Measurements from ENCODE around the gene TPSAB1. TPM values are rescaled to one million over a fixed set of nuclear protein-coding genes. Genes with fewer than 3 reads are reported as not detected.

The TPSAB1 gene
- total and polyA plus RNA-seq, 4 donors = 0.23 to 10.8 (median 1.2) TPM

- peaks cover 0 to 65% (median 22%) of the 10 kb centered on the region in 4 donors for H3K36me3 ChIP-seq (ENCODE audit: control insufficient read depth in 4 of 4, insufficient read depth in 3 of 4, low read depth in 1 of 4, low read length in 3 of 4)
- H3K4me3 ChIP-seq (ENCODE audit: low read depth in 1 of 3, low read length in 3 of 3) = no peak overlapping the region
- 83% methylated on average over 8 of the region's 8 CpGs for WGBS
- H3K9me3 ChIP-seq (ENCODE audit: control insufficient read depth in 4 of 4, low read length in 3 of 4) = no peaks in the 10 kb centered on the region
- no peaks in the 10 kb centered on the region for H3K4me1 ChIP-seq (ENCODE audit: control insufficient read depth in 4 of 4, insufficient read depth in 4 of 4, low read length in 3 of 4)
- H3K9ac ChIP-seq (ENCODE audit: low read depth in 1 of 2, low read length in 2 of 2) = no peak overlapping the region
- no peaks in the 10 kb centered on the region for H3K27me3 ChIP-seq (ENCODE audit: control insufficient read depth in 4 of 4, insufficient read depth in 4 of 4, low read length in 3 of 4)
- DNase-seq (ENCODE audit: low spot score) = no peak
- TF ChIP-seq, protein P1, sequence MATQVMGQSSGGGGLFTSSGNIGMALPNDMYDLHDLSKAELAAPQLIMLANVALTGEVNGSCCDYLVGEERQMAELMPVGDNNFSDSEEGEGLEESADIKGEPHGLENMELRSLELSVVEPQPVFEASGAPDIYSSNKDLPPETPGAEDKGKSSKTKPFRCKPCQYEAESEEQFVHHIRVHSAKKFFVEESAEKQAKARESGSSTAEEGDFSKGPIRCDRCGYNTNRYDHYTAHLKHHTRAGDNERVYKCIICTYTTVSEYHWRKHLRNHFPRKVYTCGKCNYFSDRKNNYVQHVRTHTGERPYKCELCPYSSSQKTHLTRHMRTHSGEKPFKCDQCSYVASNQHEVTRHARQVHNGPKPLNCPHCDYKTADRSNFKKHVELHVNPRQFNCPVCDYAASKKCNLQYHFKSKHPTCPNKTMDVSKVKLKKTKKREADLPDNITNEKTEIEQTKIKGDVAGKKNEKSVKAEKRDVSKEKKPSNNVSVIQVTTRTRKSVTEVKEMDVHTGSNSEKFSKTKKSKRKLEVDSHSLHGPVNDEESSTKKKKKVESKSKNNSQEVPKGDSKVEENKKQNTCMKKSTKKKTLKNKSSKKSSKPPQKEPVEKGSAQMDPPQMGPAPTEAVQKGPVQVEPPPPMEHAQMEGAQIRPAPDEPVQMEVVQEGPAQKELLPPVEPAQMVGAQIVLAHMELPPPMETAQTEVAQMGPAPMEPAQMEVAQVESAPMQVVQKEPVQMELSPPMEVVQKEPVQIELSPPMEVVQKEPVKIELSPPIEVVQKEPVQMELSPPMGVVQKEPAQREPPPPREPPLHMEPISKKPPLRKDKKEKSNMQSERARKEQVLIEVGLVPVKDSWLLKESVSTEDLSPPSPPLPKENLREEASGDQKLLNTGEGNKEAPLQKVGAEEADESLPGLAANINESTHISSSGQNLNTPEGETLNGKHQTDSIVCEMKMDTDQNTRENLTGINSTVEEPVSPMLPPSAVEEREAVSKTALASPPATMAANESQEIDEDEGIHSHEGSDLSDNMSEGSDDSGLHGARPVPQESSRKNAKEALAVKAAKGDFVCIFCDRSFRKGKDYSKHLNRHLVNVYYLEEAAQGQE (IDR thresholded peaks at IDR 0.05) = no peak
- TF ChIP-seq ATF3 (IDR thresholded peaks at IDR 0.05) (no peak), EGR1 (IDR thresholded peaks at IDR 0.05; ENCODE audit: low read depth in 2 of 2) (no peak), RXRA (IDR thresholded peaks at IDR 0.05) (no peak), GABPA (IDR thresholded peaks at IDR 0.05 in 1 of 2, conservative IDR thresholded peaks at IDR 0.05 in 1 of 2) (no peak), HNF4G (IDR thresholded peaks at IDR 0.05) (no peak)
- H3K27ac ChIP-seq (ENCODE audit: low read depth in 1 of 2, low read length in 2 of 2) = no peak overlapping the region
Measured at GRCh38 chr16:1213231-1213630, 27.3 kb upstream of the TPSAB1 start.

GRCh38 chr16:1213796-1214372, 26.6 kb upstream of the TPSAB1 start:
- no peak for DNase-seq (ENCODE audit: low spot score)
- WGBS = 89% methylated on average over 25 of the region's 25 CpGs
- Histone ChIP-seq H3K27ac (ENCODE audit: low read depth in 1 of 2, low read length in 2 of 2) (no peak overlapping the region), H3K36me3 (ENCODE audit: control insufficient read depth in 4 of 4, insufficient read depth in 3 of 4, low read depth in 1 of 4, low read length in 3 of 4) (peaks cover 0 to 65% (median 21%) of the 10 kb centered on the region in 4 donors), H3K4me3 (ENCODE audit: low read depth in 1 of 3, low read length in 3 of 3) (no peak overlapping the region), H3K9me3 (ENCODE audit: control insufficient read depth in 4 of 4, low read length in 3 of 4) (no peaks in the 10 kb centered on the region), H3K4me1 (ENCODE audit: control insufficient read depth in 4 of 4, insufficient read depth in 4 of 4, low read length in 3 of 4) (no peaks in the 10 kb centered on the region), H3K9ac (ENCODE audit: low read depth in 1 of 2, low read length in 2 of 2) (no peak overlapping the region), H3K27me3 (ENCODE audit: control insufficient read depth in 4 of 4, insufficient read depth in 4 of 4, low read length in 3 of 4) (no peaks in the 10 kb centered on the region)
- TF ChIP-seq ATF3 (IDR thresholded peaks at IDR 0.05) (no peak), TAF1 (conservative IDR thresholded peaks at IDR 0.05) (no peak), RXRA (IDR thresholded peaks at IDR 0.05) (no peak), GABPA (IDR thresholded peaks at IDR 0.05 in 1 of 2, conservative IDR thresholded peaks at IDR 0.05 in 1 of 2) (no peak), SP1 (IDR thresholded peaks at IDR 0.05) (no peak), EGR1 (IDR thresholded peaks at IDR 0.05; ENCODE audit: low read depth in 2 of 2) (no peak), MAX (IDR thresholded peaks at IDR 0.05) (no peak)
- TF ChIP-seq, protein P2, sequence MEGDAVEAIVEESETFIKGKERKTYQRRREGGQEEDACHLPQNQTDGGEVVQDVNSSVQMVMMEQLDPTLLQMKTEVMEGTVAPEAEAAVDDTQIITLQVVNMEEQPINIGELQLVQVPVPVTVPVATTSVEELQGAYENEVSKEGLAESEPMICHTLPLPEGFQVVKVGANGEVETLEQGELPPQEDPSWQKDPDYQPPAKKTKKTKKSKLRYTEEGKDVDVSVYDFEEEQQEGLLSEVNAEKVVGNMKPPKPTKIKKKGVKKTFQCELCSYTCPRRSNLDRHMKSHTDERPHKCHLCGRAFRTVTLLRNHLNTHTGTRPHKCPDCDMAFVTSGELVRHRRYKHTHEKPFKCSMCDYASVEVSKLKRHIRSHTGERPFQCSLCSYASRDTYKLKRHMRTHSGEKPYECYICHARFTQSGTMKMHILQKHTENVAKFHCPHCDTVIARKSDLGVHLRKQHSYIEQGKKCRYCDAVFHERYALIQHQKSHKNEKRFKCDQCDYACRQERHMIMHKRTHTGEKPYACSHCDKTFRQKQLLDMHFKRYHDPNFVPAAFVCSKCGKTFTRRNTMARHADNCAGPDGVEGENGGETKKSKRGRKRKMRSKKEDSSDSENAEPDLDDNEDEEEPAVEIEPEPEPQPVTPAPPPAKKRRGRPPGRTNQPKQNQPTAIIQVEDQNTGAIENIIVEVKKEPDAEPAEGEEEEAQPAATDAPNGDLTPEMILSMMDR (IDR thresholded peaks at IDR 0.05; ENCODE audit: low read depth, low read length, missing input control) = no peak
- TF ChIP-seq, protein P1 (IDR thresholded peaks at IDR 0.05) = no peak
